COR-L47 (cell line): ENCODE measurements around the gene TUBA4A.
A peak's percentile ranks its signal among the peaks of the same experiment; 100 is the strongest.
"Not testable (repeated sequence)": the region's sequence is repeated elsewhere in the genome, so short reads cannot be mapped to it uniquely, and the experiment has no call there.

Experiments
- DNase-seq: peaks from one replicate; lab custom pipeline; 2025; lab: John Stamatoyannopoulos, UW

The TUBA4A gene

DNA sequence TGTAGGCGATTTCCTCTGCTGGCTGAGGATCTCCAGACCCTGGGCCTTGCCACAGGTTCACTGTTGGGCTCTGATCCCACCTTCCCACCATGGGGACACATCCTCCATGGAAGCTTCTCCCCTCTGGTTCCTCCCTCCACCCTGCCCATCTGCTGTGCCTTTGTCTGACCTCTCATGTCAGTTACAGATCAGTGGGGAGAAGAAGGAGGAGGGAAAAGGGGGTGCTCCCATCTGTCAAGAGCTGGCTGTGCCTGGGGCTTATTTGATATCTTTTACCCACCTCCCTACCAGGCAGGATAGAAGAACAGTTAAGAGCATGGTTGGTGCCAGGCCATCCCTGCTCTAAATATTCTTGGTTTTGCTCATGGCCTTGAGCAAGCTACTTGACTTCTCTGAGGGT is 13.2 kb upstream of the TUBA4A start:
- no peak for DNase-seq

DNA sequence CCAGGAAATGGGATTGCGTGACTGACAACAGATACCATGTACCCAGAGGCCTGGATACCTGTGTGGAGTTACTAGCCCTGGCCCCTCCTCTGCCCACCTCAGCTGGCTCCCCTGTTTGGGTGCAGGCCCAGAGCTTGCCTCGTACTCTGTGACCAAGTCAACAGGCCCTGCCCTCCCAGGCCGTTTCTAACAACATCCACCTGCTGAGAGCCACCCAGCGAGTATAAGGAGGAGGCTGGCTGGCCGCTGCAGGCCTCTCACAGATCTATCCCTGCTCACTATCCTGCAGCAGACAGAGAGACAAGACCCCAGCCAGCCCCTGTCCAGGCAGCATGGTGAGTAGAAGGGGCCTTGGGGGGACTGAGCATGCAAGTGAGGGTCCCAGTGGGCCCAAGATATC is 12.5 kb upstream of the TUBA4A start:
- DNase-seq = no peak

DNA sequence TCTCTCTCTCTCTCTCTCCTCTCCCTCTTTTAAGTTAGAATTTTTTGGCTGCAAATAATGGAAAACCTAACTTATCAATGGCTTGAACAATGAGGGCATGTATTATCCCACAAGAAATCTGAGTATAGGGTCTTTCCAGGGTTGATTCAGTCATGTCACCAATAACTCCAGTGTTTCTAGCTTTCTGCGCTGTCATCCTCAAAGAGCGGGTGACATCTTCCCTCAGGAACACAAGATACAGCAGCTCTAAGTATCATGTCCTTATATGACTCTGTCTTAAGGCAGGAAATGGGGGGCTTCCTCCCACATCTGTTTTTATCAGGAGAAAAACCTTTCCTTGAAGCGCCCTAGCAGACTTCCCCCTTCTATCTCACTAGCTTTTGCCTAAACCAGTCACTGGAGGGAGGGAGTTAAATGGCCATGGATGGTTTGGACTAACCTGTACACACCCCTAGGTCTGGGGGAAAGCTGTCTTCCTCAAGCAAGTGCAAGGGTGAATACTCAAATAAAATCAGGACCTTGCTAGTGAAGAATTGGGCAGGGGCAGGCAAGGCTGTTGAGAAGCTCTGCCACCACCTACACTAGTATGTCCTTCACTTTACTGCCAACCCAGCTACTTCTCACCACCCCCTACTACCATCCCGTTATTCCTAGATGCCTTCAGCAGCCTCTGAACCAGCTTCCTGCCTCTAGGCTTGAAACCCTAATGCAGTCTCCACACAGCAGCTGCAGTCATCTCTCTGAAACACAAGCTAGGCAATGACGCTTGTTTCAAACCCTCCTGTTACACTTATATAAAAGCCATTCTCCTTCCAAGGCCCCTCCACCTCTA is 7.5 kb upstream of the TUBA4A start:
- no peak for DNase-seq

DNA sequence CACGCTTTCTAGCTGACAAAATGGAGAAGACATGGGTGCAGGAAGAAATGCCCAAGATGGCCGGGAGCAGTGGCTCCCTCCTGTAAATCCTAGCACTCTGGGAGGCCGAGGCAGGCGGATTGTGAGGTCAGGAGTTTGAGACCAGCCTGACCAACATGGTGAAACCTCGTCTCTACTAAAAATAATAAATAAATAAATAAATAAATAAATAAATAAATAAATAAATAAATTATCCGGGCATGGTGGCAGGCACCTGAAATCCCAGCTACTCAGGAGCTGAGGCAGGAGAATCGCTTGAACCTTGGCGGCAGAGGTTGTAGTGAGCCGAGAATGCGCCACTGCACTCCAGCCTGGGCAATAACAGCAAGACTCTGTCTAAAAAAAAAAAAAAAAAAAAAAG is 5.2 kb upstream of the TUBA4A start:
- DNase-seq = not testable (repeated sequence)

DNA sequence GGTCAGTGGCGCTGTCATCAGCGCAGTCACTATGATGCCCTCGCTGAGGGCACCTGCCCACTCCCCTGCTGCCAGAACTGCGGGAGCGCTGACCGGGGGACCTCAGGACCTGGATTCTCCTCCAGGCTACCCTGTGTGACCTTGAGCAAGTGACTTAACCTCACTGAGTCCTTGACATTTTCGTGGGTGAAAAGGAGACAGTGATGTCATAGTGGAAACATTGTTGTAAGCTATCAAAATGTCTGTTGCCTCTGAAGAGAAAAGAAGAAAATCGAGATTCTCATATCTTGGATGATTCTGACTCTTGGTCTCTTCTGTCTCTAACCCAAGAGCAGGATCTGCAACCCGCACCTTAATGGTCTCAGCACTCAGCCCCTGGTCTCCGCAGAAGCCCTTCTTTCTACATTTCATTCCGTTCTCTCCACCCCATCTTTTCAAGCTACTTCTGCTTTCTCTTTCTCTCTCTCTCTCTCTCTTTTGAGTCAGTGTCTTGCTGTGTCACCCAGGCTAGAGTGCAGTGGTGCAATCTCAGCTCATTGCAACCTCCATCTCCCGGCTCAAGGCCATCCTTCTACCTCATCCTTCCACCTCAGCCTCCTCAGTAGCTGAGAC is 978 bp upstream of the TUBA4A start:
- no peak for DNase-seq

DNA sequence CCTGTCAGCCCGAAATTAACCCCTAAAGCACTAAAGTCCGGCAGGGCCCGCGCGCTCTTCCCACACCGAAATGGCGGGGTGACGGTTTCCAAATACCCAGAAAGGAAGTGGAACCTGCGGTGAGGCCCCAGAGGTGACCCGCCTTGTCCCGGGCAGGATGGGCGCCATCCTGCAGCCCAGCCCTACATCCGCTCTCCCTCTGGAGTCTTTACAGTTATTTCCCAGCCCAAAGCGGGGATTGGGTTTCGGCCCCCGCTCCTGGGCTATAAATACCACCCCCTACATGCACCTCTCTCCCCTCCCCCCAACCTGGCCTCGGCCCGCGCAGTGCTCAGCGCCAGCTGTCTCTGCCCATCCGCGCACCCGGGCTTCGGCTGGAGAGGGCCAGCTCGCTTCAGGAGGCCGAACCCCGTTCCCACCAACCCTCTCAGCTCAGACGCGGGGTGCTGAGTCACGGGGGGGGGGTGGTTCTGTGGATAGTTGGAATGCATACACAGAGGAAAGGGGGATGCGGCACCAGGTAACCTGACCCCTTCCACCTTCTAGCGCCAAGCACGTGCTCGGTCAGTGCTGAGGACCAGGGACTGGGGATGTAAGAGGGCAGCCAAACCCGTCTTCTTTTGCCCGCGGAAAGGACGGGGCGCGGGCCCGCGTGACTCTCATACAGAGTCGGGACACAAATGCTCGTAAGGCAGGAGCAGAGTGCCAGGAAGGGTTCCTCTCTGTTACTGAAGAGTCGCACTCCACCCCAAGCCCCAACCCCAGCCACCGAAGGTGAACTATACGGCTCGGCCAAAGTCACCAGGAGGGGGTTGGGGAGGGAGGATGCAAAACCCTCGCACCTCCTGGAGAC is 592 bp downstream of the TUBA4A start, which contains the start of gene TUBA4B:
Gene TUBA4B (plus strand): TSS at position 344 of the 853 bp plus-strand sequence. CDS start 165 bp downstream, at position 509.
- peak; percentile 16 for DNase-seq

DNA sequence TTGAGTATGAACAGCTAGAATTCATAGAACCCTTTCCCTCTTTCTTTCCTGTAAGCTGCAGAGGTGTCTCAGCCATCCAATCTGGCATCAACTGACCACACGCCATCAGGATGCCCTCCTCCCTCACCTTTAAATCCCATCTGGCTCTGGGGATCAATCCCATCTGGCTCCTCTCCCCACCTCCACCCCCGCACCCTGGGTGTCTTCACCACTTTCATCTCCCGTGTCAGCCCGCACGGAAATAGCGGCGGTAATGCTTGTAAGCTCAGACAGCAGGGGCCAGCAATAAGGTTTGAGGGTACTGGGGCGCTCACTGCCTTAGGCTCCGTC is 1.2 kb downstream of the TUBA4A start:
- DNase-seq = no peak

DNA sequence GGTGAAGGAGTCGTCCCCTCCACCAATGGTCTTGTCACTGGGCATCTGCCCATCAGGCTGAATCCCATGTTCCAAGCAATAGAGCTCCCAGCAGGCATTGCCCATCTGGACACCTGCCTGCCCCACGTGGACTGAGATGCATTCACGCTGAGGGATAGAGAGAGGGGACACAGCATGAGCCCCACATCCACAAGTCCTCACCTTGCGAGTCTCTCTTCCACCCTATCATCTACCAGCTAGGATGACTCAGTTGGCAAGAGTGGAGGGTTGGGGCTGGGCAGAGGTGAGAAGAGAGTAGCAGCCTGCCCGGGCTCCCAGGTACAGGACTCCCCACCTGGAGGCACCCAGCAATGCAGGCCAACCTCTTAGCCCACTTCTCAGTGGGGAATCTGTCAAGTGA is 1.6 kb downstream of the TUBA4A start:
- DNase-seq = peak; percentile 76

DNA sequence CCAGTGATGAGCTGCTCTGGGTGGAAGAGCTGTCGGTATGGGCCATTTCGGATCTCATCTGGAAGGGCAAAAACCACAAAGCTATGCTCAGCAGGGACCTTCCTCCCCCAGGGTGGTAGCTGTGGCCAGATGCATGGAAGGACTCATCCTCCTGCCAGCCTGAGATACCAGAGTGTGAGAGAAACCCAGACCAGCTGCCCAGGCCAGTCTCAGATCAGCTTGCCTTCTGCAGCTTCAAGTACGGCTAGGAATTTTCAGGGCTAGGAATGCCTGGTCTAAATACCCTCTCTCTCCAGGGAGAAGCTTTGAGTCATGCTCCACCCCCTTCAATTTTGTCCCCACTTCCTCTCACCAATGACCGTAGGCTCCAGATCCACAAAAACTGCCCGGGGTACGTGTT is 2.1 kb downstream of the TUBA4A start:
- DNase-seq = no peak

DNA sequence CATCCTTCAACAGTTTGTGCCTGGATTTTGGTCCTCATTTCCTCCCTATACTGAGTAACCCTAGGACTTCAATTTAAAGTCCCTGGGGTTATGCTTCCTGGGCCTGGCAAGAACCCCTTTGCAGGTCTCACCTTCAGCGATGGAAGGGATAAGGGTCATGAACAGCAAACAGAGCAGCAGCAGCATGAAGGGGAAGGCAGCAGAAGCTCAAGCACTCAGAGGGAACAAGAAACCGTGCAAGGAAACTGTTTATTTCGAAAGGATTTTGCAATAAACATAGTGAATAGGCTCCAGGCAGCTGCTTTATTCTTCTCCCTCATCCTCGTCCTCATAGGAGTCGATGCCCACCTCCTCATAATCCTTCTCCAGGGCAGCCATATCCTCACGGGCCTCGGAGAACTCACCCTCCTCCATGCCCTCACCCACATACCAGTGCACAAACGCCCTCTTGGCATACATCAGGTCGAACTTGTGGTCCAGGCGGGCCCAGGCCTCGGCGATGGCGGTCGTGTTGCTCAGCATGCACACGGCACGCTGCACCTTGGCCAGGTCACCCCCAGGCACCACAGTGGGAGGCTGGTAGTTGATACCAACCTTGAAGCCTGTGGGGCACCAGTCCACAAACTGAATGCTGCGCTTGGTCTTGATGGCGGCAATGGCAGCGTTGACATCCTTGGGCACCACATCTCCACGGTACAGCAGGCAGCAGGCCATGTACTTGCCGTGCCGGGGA is 3.5 kb downstream of the TUBA4A start:
- DNase-seq = no peak

DNA sequence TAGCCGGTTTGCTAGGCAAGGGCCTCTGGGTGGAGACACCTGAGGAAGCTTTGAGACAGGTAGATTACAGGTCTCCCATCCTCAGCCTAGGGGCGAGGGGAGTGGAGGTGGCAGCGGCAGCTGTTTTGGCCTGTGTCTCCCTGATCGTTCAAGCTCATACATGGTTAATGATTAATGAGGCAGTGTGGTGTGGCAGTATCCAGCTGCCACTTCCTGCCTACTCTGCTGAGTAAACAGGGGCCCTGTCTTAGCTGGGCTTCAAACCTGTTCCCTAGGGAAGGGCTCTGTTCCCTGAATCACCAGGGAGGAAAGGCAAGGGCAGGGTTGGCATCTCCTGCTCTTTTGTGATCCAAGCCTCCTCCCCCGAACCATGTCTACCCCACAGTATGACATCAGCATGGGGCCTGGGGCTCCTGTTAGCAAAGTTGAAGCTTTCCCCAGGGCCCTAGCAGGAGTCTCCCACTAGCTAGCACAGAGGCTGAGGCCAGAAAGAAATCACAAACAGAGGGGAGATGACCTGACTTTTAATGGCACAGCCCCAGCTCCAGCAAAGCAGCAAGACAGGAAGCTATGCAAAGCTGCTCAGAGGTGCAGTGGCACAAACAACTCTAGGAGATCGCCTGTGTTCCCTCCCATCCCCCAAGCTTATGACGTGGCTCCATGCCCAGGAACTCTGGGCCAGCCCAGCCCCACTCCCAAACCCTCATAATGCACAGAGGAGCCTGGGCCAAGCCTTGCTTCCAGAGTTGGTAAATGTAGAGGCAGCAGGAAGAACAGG is 4.3 kb downstream of the TUBA4A start:
- peak; percentile 84 for DNase-seq

DNA sequence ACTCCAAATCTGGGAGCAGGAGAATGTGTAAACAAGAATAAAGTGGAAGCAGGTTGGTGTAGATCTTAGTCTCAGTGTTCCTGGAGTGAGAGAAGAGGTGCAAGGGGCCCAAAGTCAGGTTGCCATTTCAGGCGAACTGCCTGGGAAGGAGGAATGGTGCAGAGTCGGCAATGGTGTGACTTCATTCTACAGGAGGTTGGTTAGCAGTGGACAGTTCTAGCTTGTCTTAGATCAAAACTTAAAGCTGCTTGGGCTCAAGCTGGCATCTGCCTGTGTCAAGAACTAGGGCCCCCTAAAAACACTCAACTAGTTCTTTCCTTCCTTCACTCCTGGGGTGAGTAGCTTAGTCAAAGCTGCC is 4.9 kb downstream of the TUBA4A start:
- DNase-seq = no peak

DNA sequence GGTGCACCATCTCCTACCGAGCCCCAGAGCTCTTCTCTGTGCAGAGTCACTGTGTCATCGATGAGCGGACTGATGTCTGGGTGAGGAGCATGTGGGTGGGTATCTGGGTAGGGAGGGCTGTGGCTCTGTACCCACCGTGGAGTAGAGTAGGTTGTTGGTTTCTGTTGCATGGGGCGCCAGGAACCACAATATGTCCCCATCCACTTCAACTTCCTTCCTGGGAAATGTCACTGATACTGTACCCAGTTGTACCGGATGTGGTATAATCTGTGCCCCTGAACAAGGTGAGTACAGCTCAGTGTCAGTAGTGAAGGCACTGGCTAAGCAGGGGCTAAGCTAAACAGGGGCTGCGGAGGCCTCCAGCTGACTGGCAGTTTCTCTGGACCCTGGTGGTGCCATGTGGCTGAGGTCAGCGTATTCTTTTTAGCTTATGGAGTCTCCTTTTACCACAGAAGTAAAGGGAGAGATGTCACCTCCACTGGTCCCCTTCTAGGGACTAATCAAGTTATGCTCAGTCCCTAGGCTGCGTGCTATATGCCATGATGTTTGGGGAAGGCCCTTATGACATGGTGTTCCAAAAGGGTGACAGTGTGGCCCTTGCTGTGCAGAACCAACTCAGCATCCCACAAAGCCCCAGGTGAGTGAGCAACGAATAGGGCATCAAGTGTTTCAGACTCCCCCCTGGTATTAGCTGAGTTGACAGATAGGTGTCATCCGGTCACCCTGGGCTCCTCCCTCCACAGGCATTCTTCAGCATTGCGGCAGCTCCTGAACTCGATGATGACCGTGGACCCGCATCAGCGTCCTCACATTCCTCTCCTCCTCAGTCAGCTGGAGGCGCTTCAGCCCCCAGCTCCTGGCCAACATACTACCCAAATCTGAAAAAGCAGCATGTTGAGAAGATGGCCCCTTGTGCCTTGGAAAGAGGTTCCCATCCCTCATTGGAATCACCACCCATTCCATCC is 5.8 kb downstream of the TUBA4A start:
- no peak for DNase-seq

DNA sequence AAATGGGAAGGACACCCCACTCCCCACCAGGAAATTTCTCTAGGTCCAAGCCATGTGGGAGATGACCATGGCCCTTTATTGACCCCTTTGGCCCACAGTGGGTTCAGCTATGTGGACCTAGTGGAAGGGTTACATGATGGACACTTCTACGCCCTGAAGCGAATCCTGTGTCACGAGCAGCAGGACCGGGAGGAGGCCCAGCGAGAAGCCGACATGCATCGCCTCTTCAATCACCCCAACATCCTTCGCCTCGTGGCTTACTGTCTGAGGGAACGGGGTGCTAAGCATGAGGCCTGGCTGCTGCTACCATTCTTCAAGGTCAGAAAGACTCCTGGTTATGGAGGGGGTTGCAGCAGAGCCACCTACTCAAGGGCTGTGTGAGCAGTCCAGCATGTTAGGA is 7.2 kb downstream of the TUBA4A start:
- no peak for DNase-seq

DNA sequence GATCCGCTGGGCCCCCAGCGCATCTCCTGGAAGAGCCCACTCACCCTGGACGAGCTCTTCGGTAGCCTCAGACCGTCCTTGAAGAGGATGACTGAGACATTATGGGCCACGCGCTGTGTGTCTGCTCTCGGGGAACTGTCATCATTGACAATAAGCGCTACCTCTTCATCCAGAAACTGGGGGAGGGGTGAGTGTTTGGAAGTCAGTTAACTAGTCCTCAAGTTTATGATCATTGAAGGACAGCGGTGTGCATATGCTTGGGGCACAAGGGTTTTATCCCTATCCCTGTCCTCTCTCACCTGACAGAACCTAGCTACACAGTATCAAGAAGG is 7.9 kb downstream of the TUBA4A start:
- no peak for DNase-seq

DNA sequence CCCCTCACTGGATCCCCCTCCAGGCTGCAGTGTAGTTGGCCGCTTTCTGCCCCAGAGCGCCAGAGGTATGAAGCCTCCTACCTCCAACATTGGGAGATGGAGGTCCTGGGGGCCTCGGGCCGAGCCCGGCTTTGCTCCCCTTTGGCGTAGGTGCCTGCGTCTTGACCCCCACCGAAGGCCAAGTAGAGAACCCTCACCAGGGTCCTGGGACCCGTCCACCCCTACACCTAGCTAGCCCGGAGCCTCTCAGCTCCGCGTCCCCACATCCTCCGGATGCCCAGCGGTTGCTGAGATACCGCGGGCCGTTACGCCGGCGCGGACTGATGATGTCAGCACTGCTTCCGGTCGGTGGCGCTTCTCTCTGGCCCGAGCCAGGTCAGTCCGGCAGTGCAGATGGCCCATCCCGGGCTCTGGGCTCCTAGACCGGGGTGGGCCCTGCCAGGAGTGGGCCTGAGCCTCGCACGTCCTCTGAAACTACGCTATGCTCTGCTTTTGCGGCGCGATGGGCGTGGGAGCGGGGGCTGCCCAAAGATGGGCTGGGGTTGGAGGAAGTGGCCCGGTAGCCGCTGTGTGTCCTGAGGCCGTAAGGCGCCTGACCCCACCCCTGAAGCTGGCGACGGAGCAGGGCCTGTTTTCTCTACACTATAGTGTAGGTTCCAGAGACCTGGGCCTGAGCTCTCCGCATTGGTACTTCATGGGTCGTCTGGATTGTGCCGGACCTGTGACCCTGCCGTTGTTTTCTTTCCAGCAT is 8.4 kb downstream of the TUBA4A start, which contains the start of the genes GLB1L and STK16:
Gene GLB1L (minus strand): TSS at position 297 of the 751 bp plus-strand sequence. CDS start 1,871 bp downstream, outside the sequence.
Gene STK16 (plus strand): TSS at position 332 of the 751 bp plus-strand sequence. CDS start 521 bp downstream, outside the sequence.
- DNase-seq = peak; percentile 86

DNA sequence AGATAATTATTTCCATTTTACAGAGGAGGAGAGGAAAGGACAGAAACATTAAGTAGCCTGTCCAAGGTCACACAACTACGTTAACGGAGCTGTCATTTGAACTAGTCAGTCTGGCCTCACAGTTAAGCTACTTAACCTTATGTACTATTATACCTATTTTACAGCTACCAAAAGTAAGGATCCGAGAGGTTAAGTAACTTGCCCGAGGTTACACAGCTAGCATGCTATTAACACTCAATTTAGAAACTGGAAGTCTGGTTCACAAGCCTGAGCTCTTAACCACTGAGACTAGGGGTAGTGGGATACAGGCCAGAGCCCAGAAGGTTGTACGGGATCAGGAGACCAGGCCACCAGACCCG is 8.9 kb downstream of the TUBA4A start:
- DNase-seq = no peak

DNA sequence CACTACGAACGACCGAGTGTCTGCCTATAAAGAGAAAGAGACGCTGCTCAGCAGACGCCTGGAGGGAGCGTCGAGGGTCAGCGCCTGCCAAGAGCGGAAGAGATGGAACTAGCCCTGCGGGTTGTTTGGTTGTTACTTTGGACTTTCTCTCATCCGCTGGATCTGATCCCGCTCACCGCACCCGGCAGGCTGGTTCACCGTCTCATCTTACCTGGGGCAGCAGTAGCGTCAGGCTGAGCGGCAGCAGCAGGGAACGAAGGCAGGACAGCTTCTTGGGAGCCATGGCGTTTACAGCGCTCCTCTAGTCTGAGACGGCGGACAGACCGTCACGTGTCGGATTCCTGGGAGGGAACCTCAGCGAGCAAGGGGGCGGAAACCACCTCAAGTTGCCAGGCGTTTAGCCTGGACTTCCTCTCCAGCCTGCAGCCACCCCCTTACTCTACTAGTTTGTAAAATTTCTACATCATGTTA is 10.4 kb downstream of the TUBA4A start:
- no peak for DNase-seq

DNA sequence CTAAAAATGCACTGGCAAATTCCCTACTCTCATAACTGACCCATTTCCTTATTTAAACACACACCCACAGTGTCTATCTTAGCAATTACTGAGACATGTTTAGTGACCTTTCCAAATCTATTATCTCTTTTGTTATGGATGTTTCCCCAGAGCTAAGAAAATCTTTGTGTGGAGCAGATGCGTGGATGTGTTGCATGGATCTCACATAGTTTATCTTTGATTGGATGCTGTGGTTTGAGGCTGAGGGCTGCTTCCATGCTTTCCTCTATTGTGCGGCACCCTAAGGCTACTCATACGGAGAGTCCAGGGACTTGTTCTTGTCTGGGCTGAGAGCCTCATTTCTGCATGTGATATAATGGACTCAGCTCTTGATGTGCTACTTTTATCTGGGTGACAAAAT is 19.4 kb downstream of the TUBA4A start:
- no peak for DNase-seq
